ENCODE data around the gene SDHD.
"Not testable (repeated sequence)": the region's sequence is repeated elsewhere in the genome, so short reads cannot be mapped to it uniquely, and the experiment has no call there.

SDHD gene

DNA sequence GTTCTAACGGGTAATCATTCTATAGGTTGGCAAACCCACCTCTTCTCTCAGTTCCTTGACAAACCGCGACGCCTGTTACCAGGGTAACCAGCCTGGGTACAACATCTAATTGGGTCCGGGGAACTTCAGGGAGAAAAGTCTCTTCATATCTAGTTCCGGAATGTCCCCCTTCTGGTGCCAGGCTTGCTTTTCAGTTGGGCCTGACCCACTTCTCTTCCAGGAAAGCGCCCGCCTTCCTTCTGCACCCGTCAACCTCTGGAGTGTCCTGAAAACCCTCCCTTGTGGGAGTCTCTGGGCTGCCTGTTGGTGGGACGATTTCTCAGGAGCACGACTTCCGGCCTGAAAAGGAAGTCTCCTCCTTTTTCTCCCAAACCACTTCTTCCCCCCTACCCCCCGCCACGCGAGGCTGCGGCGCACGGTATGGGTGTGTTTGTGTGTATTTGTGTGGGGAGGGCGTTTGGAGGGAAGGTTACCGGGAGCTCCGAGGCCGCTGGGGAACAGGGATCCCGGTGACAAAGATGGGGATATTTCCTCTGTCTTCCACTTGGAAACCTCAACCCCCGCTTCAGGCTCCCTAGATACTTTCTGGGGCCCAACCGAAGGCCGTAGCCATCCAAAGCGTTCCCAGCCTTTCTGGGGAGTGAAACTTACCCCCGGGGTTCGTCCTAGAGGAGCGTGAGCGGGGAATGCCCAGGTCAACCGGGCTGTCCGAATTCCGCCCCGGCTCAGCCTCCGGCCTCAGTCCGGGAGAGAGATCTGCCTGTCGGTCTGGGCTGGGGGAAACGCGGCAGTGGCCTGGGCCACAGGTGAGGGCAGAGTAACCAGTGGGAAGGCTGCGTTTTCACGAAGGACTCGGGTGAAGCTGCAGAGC is 12.5 kb upstream of the SDHD start, which contains the start of the genes NKAPD1 and PIH1D2:
NKAPD1 (plus strand) TSS at position 359 of the 871 bp plus-strand sequence. CDS start 1,276 bp downstream, outside the sequence.
PIH1D2 (minus strand) TSS at position 77 of the 871 bp plus-strand sequence. CDS start 843 bp downstream, outside the sequence.
- ChIA-PET CTCF (interaction anchor here (1.2 to 1.8 kb wide), 2 partner anchors 10 to 92 kb away, joined by 4 to 5 read pairs; no protein-coding TSS in a partner anchor), POLR2A (no interaction called here)
- TF ChIP-seq, protein P1, sequence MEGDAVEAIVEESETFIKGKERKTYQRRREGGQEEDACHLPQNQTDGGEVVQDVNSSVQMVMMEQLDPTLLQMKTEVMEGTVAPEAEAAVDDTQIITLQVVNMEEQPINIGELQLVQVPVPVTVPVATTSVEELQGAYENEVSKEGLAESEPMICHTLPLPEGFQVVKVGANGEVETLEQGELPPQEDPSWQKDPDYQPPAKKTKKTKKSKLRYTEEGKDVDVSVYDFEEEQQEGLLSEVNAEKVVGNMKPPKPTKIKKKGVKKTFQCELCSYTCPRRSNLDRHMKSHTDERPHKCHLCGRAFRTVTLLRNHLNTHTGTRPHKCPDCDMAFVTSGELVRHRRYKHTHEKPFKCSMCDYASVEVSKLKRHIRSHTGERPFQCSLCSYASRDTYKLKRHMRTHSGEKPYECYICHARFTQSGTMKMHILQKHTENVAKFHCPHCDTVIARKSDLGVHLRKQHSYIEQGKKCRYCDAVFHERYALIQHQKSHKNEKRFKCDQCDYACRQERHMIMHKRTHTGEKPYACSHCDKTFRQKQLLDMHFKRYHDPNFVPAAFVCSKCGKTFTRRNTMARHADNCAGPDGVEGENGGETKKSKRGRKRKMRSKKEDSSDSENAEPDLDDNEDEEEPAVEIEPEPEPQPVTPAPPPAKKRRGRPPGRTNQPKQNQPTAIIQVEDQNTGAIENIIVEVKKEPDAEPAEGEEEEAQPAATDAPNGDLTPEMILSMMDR (IDR thresholded peaks at IDR 0.05; ENCODE audit: control extremely low read depth, extremely low read depth, low read depth, missing control alignments): no peak

DNA sequence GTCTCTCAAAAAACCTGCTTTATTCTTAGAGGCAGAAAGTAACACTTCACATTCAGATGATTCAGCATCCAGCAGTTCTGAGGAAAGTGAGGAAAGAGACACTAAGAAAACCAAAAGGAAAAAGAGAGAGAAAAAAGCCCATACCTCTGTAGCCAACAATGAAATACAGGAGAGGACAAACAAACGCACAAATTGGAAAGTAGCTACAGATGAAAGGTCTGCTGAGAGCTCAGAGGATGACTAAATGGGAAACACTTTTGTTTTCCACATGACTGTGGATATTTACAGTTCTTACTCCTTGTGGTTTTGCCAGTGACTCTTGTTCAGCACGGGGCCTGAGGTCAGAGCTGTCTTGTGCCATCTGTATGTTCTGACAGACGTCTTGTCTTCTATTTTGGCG is 3.9 kb upstream of the SDHD start:
- TF ChIP-seq, protein P1 (IDR thresholded peaks at IDR 0.05; ENCODE audit: control extremely low read depth, extremely low read depth, low read depth, missing control alignments): no peak
- ChIA-PET CTCF (interaction anchor here (0.8 to 1.3 kb wide), 2 partner anchors 16 to 151 kb away, joined by 3 read pairs; no protein-coding TSS in a partner anchor), POLR2A (no interaction called here)
- DNase-seq (ENCODE audit: extremely low spot score): no peak

More for the DNA sequence above, 12.5 kb upstream of the SDHD start, which contains the start of the genes NKAPD1 and PIH1D2:
- DNase-seq (ENCODE audit: extremely low spot score): peak; percentile 80

DNA sequence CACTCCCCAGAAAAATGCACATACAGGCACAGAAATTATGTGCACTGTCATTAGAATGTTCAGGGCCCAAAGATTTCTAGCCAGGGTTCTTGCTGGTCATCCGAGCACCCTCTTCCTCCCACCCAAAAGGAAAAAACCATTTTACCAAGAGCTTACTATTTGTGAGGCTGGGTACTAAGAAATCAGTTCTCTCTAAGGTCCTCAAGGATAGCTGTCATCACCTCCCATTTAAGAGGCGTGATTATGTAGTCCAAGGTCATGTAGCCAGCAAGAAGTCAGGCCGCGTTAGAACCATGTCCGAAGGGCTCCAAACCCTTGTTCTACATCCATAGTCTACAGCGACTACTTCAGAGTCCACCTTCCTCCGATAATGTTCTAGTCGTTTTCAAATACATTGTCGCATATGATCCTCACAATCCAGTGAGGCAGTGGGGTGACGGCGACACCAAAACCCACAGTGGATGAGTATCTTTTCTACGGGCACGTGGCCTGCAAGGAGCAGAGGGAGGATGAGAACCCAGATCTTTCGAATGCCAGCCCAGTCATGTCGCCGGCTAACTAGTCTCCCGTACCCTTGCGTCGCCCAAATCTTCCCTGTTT is 751 bp upstream of the SDHD start:
- peak; percentile 39 for DNase-seq (ENCODE audit: extremely low spot score)
- ChIA-PET CTCF (interaction anchor here (0.7 to 2.1 kb wide), 6 partner anchors 9 to 194 kb away, joined by 3 to 10 read pairs (median 3); no protein-coding TSS in a partner anchor), POLR2A (interaction anchor here (0.5 kb wide), 1 partner anchor 17 kb away, joined by 4 read pairs; no protein-coding TSS in a partner anchor)
- TF ChIP-seq, protein P1 (IDR thresholded peaks at IDR 0.05; ENCODE audit: control extremely low read depth, extremely low read depth, low read depth, missing control alignments): no peak

DNA sequence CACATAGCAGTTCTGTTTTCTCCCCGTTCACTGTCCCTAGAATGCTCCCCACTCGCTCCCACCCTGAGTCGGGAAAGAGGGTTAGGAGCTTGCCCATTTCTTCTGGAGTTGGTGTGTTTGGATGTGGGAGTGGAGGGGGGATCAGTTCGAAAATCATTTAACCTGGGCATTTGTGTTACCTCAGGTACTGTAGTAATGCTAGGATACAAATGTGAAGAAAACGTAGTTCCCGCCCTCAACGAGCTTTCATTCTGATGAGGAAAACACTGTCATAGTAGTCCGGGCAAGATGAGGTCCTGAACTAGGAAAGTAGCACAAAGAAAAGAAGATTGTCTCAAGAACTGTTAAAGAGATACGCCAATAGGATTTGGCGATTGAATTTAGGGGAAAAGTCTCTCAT is 539 bp downstream of the SDHD start:
- TF ChIP-seq, protein P1 (IDR thresholded peaks at IDR 0.05; ENCODE audit: control extremely low read depth, extremely low read depth, low read depth, missing control alignments): no peak
- POLR2A ChIA-PET: no interaction called here

DNA sequence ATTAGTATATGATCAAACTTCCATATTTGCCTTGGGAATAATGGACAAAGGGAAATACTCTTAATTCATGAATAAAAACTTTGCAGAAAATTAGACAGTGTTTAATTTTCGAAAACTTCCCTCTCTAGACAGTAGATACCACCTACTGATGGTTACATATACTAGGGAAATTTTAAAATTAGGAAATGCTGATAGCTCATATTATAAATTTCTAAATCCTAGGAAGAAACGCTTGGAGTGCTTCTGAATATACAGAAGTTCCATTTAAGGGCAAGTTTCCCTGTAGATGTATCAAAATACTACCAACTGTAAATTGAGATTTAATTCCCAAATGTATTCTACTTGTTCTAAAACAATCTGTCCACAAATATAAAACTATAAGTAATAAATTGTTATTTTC is 8.6 kb downstream of the SDHD start:
- CTCF ChIA-PET: interaction anchor here (2.4 kb wide), 1 partner anchor 18 kb away, joined by 10 read pairs; no protein-coding TSS in a partner anchor
- POLR2A ChIA-PET; DNase-seq (ENCODE audit: extremely low spot score): not testable (repeated sequence)

More for the DNA sequence above, 539 bp downstream of the SDHD start:
- no peak for DNase-seq (ENCODE audit: extremely low spot score)
- CTCF ChIA-PET: interaction anchor here (1.0 to 2.1 kb wide), 4 partner anchors 10 to 193 kb away, joined by 3 to 10 read pairs (median 5); no protein-coding TSS in a partner anchor

DNA sequence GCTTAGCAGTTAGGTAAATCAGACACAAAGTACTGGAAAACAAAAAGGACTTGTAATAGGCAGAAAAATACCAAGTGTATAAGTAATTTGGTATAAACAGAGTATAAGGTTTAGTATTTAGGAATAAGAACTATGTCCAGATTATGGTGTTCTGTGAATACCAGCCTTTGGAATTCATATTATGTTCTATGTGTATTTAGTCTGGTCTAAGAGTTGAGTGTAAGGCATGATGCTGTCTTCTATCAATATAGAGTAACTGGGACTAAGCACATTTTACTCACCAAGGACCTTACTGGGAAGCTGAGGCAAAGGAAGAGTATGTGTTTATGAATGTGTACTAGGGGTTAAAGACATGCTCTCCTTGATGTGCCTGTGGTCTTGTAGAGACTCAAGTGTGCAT is 9.5 kb downstream of the SDHD start:
- no peak for DNase-seq (ENCODE audit: extremely low spot score)
- ChIA-PET CTCF (interaction anchor here (1.1 to 5.6 kb wide), 4 partner anchors 10 to 184 kb away, joined by 4 to 47 read pairs (median 8); no protein-coding TSS in a partner anchor), POLR2A (no interaction called here)
- TF ChIP-seq, protein P1 (IDR thresholded peaks at IDR 0.05; ENCODE audit: control extremely low read depth, extremely low read depth, low read depth, missing control alignments): no peak

Measured in GM10248 (cell line).